NCI-H2171 (cell line): ENCODE data around the gene MRPL11.

ENCODE experiments used
- DNase-seq: peaks from one replicate; lab custom pipeline; 2025; lab: John Stamatoyannopoulos, UW

MRPL11 gene

DNA sequence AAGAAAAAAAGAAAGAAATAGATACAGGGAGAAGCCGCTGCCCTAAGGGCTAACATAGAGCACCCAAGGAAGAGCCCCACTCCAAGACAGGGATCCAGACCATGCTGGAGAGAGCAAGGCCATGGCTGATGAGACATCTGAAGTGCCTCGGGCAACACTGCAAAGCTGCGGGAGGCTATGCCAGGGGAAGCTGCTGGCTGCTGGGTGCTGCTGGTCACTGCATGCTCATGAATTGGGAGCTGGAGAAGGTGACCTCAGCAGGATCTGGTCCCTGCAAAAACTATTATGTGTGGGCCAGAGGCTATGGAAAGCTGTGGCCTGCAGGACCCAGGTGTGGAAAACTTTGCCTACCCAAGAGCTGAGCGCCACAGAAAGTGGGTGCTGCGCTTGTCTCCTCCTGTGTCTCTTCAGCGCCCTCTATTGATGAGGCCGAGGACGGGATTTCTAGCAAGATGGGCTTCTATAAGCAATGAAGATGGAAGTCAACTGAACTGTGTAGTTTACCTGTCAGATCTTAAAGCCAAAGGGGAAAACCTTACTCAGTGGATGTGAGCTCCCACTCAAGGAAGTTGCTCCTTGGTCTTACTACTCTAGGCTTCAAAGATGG is 49.8 kb downstream of the MRPL11 start:
- no peak for DNase-seq

DNA sequence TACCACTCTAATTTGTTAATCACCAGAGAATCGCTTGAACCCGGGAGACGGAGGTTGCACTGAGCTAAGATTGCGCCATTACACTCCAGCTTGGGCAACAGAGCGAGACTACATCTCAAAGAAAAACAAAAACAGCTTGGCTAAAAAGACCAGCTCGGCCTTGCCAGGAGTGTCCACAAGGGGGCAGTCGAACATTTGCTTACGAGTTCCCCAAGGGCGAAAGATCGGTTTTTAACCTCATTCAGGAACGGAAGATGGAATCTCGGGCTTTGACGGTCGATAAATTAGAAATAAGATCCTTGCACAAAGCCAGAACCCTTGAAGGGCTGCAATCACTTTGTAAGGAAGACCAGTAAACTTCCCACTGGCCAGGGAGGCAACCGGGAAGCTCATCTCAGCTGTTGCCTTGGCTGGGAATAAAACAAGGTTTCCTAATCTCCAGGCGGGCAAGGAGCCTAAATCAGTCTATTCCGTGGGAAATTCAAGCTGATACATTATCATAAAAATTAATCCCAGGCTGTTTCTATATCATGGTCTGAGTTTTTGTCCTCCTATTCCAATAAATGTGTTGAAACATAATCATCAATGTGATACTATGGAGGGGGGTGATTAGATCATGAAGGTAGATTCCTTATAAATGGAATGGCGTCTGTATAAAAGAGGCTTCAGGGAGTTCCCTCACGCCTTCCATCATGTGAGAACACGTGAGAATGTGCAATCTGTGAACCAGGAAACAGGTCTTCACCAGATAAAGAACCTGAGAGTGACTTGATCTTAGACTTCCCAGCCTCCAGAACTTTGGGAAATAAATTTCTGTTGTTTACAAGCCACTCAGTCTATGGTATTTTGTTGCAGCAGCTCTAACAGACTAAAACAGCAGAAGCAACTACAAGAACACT is 52.2 kb downstream of the MRPL11 start:
- DNase-seq: peak; percentile 73
